ENCODE measurements around the gene VASP. TPM values are rescaled to one million over a fixed set of nuclear protein-coding genes. Genes with fewer than 3 reads are reported as not detected.

VASP gene
- total and polyA plus RNA-seq, 2 donors (not counting 1 experiment from before 2014, with no cell fraction given) = 79.5 to 108 TPM

GRCh38 chr19:45478454-45479238 lies 28.6 kb upstream of the VASP start:
- peak overlapping the region; percentile 86 for H3K9ac ChIP-seq (ENCODE audit: low read length)
- no peaks in the 10 kb centered on the region for H3K79me2 ChIP-seq (ENCODE audit: control insufficient read depth, insufficient read depth, low read length)
- ChIA-PET CTCF (interaction anchor here (0.5 to 10.4 kb wide), 53 partner anchors 9 to 755 kb away, joined by 3 to 453 read pairs (median 5); partner anchors contain the start of genes APOE, ERCC1, FOSB and PPM1N), POLR2A (interaction anchor here (0.6 to 2.6 kb wide), 10 partner anchors 10 to 1217 kb away, joined by 3 to 39 read pairs (median 6); partner anchors contain the start of gene FOSB)
- intact Hi-C loops (cut with micrococcal nuclease) = loop anchor here (1.0 to 2.0 kb wide), 6 partner anchors 9 to 214 kb away; partner anchors contain the start of genes POLR1G and QPCTL
- Mint-ChIP-seq H3K27me3 (peaks cover 10% of the 10 kb centered on the region), H3K4me3 (peak overlapping the region; percentile 74), H3K4me1 (peaks cover 26% of the 10 kb centered on the region), H3K27ac (peak overlapping the region; percentile 98), H3K9me3 (ENCODE audit: insufficient read depth) (no peaks in the 10 kb centered on the region)
- peak overlapping the region; percentile 67 to 98 (median 79) for H3K4me3 ChIP-seq (ENCODE audit: control extremely low read depth in 1 of 5, extremely low read depth in 1 of 5, insufficient read depth in 1 of 5, low read depth in 2 of 5, low read length in 4 of 5)
- peaks cover 4% of the 10 kb centered on the region for H4K20me1 ChIP-seq (ENCODE audit: control insufficient read depth, insufficient read depth, low read length, poor library complexity, severe bottlenecking)
- peak overlapping the region; percentile 99 to 100 for H3K27ac ChIP-seq (ENCODE audit: low read length in 2 of 2)
- peaks cover 7 to 16% of the 10 kb centered on the region in 2 donors for H3K4me1 ChIP-seq (ENCODE audit: control insufficient read depth in 2 of 2, insufficient read depth in 2 of 2, low read length in 2 of 2)
- peak overlapping the region; percentile 73 for H3K4me2 ChIP-seq (replicated peaks; ENCODE audit: low read depth, low read length, poor library complexity, severe bottlenecking)
- peaks cover 0 to 6% (median 3%) of the 10 kb centered on the region in 4 experiments for H3K27me3 ChIP-seq (replicated peaks in 1 of 4; ENCODE audit: control extremely low read depth in 1 of 4, control insufficient read depth in 3 of 4, insufficient read depth in 4 of 4, low read length in 3 of 4)
- DNase-seq (peak; percentile 95), ATAC-seq (ENCODE audit: low read depth) (peak; percentile 83)
- under 1% methylated on average over 28 of the region's 39 CpGs for WGBS (ENCODE audit: insufficient coverage)
- no peaks in the 10 kb centered on the region for H3K9me3 ChIP-seq (ENCODE audit: control extremely low read depth in 1 of 3, control insufficient read depth in 2 of 3, insufficient read depth in 1 of 3, low read length in 2 of 3)
- H2AFZ ChIP-seq (ENCODE audit: insufficient read depth, low read depth, low read length, poor library complexity, severe bottlenecking) = peak overlapping the region; percentile 70
- no peaks in the 10 kb centered on the region for H3K36me3 ChIP-seq (replicated peaks in 1 of 2; ENCODE audit: control extremely low read depth in 1 of 2, control insufficient read depth in 1 of 2, extremely low read depth in 1 of 2, insufficient read depth in 2 of 2, low read length in 1 of 2)
- TF ChIP-seq EZH2 (IDR thresholded peaks at IDR 0.05; ENCODE audit: borderline replicate concordance, insufficient read depth, low read depth, low read length, poor library complexity, severe bottlenecking) = no peak
- peak; percentile 82 for TF ChIP-seq CTCF (IDR thresholded peaks at IDR 0.05)

GRCh38 chr19:45483033-45483432 lies 24.2 kb upstream of the VASP start:
- H3K4me1 Mint-ChIP-seq = peaks cover 23% of the 10 kb centered on the region
- Histone ChIP-seq H3K9ac (ENCODE audit: low read length) (no peak overlapping the region), H3K4me1 (ENCODE audit: control insufficient read depth in 2 of 2, insufficient read depth in 2 of 2, low read length in 2 of 2) (peaks cover 6 to 16% of the 10 kb centered on the region in 2 donors), H3K9me3 (ENCODE audit: control extremely low read depth in 1 of 3, control insufficient read depth in 2 of 3, insufficient read depth in 1 of 3, low read length in 2 of 3) (no peaks in the 10 kb centered on the region), H3K27me3 (replicated peaks in 1 of 4; ENCODE audit: control extremely low read depth in 1 of 4, control insufficient read depth in 3 of 4, insufficient read depth in 4 of 4, low read length in 3 of 4) (no peaks in the 10 kb centered on the region), H4K20me1 (ENCODE audit: control insufficient read depth, insufficient read depth, low read length, poor library complexity, severe bottlenecking) (no peaks in the 10 kb centered on the region), H3K79me2 (ENCODE audit: control insufficient read depth, insufficient read depth, low read length) (no peaks in the 10 kb centered on the region), H2AFZ (ENCODE audit: insufficient read depth, low read depth, low read length, poor library complexity, severe bottlenecking) (no peak overlapping the region), H3K4me3 (ENCODE audit: control extremely low read depth in 1 of 5, extremely low read depth in 1 of 5, insufficient read depth in 1 of 5, low read depth in 2 of 5, low read length in 4 of 5) (no peak overlapping the region), H3K4me2 (replicated peaks; ENCODE audit: low read depth, low read length, poor library complexity, severe bottlenecking) (no peak overlapping the region), H3K36me3 (replicated peaks in 1 of 2; ENCODE audit: control extremely low read depth in 1 of 2, control insufficient read depth in 1 of 2, extremely low read depth in 1 of 2, insufficient read depth in 2 of 2, low read length in 1 of 2) (no peaks in the 10 kb centered on the region), H3K27ac (ENCODE audit: low read length in 2 of 2) (no peak overlapping the region)
- CTCF ChIA-PET = interaction anchor here (10.4 kb wide), 1 partner anchor 43 kb away, joined by 453 read pairs; no protein-coding TSS in a partner anchor
- H3K27me3 Mint-ChIP-seq = no peaks in the 10 kb centered on the region
- intact Hi-C loops (cut with micrococcal nuclease) = loop anchor here (10.0 kb wide), 1 partner anchor 238 kb away; the partner anchor contains the start of gene EXOC3L2
- WGBS (ENCODE audit: insufficient coverage) = 87% methylated on average over 5 of the region's 5 CpGs
- POLR2A ChIA-PET = no interaction called here
- H3K4me3 Mint-ChIP-seq = no peak overlapping the region
- TF ChIP-seq CTCF (IDR thresholded peaks at IDR 0.05) (no peak), EZH2 (IDR thresholded peaks at IDR 0.05; ENCODE audit: borderline replicate concordance, insufficient read depth, low read depth, low read length, poor library complexity, severe bottlenecking) (no peak)
- ATAC-seq (ENCODE audit: low read depth) (no peak), DNase-seq (no peak)
- no peak overlapping the region for H3K27ac Mint-ChIP-seq
- no peaks in the 10 kb centered on the region for H3K9me3 Mint-ChIP-seq (ENCODE audit: insufficient read depth)
